HG03558 (cell line): ENCODE measurements around the gene PTDSS2.

Experiments used
- ATAC-seq: cut with Tn5 transposase; IDR thresholded peaks from one replicate; pipeline ENCODE4 v1.9.1; 2021; ENCODE audit warnings: moderate number of reproducible peaks; ENCODE audit not compliant: unreplicated experiment; ENCODE audit errors: extremely low read depth

PTDSS2 gene

GRCh38 chr11:520428-521176 lies 70.5 kb downstream of the PTDSS2 start:
- ATAC-seq = no peak

- no peak for ATAC-seq
Measured at GRCh38 chr11:521177-521688, 71.2 kb downstream of the PTDSS2 start.

GRCh38 chr11:526192-526591 lies 76.1 kb downstream of the PTDSS2 start:
- ATAC-seq = no peak

GRCh38 chr11:528166-528814 lies 78.2 kb downstream of the PTDSS2 start:
- no peak for ATAC-seq

DNA sequence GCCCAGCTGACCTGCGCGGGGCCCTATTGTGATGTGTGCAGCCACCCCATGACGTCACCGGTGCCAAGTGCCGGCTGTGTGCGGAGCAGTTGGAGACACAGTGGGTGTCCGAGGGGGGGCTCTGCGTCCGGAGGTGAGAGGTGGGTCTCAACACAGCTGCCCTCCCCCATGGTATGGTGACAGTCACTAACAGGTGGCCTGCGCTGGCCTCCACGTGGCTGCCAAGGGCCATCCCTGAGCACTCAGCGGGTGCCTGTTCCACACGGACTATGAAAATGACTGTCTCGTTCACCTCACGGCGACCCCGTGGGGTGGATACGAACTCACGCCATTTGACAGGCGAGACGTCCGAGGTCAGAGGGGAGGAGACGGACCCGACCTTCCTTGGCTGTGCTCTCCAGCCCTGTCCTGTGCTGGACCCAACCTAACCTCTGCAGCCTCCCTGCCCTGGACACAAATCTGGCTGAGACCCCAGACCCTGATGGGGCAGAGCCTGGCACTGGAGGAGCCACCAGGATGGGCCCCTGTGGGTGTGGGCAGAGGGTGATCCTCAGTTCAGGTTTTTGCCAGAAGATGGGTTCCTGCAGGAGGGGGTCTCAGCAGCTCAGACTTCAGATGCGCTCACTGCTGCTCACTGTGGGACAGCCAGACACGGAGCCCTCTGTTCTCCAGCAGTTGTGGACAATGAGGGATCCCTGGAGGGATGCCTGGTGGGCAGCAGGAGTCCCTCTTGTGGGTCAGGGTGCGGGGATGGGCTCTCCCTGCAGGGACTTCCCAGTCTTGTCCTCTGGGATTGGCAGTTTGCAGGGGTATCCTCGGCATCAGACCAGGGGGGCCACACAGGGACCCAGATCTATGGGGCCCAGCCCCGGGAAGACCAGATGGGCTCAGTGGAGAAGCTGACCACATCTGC lies 79.0 kb downstream of the PTDSS2 start:
- no peak for ATAC-seq

DNA sequence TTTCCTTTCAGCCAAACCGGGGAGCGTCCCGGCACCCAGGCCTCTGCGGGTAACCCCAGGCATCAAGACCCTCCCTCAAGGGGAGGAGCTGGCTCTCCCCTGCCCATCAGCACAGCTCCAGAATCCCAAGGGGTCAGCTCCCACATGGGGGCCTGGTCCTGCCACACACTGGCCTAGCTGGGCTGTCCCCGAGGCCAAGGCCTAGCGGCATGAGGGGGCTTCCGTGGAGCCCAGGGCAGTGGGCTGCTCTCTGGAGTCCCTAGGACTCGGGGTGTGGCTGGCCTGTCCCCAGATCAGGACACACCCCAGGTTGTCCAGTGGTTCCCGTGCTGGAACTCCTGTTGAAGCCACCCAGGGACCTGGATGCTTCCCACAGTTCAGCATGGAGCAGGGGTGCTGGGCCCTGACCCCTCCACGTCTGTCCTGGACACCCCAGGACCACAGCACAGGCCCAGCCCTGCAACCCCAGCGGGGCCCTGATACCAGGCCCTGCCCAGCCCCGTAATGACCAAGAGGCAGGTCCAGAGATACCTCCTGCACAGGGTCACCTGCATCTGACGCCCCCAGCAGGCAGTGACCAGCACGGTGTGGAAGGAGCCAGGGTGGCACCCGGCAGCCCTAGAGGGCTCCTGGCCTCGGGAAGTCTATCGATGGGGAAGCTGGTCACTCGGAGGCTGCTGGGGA lies 79.8 kb downstream of the PTDSS2 start:
- ATAC-seq = no peak

- ATAC-seq = no peak
Measured at GRCh38 chr11:530960-531831, 81.1 kb downstream of the PTDSS2 start.

DNA sequence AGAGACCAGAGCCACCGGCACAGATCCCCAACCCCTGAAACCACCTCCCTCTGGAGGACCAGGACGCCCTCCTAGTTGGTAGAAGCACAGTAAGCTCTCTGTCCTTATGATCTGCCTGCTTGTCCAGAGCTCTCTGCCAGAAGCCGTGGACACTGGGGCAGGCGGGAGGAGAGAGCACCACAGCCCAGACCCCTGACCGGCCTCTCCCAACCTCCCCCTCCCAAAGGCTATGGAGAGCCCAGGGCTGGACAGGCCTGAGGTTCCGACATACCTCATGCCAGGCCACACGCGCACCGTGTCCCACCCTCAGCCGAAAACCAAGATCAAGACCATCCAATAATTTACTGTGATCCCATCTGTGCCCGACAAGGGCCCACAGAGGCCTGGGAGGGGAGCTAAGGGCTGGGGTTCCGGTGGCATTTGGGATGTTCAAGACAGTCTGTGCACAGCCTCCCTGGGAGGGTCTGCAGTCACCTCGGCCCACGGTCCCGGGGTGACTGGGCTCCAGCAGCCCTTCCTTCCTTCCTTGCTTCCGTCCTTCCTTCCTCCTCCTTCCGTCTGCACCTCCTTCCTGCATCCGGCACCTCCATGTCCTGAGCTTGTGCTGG lies 81.9 kb downstream of the PTDSS2 start:
- no peak for ATAC-seq

DNA sequence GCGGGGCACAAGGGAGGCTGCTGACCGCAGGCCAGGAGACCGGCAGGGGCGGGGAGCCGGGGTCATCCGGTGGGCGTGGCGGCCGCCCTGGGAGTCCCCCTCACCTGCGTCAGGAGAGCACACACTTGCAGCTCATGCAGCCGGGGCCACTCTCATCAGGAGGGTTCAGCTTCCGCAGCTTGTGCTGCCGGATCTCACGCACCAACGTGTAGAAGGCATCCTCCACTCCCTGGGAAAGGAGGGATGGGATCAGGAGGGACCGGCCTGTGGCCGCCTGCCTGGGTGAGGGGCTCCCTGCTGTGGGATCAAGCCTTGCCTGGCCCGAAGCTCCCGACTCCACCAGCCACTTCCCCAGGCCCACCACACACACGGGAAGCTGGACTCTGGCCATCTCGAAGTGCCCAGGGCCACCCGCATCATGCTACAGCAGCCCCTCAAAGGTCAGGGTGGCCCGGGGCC lies 82.5 kb downstream of the PTDSS2 start:
- ATAC-seq = no peak

DNA sequence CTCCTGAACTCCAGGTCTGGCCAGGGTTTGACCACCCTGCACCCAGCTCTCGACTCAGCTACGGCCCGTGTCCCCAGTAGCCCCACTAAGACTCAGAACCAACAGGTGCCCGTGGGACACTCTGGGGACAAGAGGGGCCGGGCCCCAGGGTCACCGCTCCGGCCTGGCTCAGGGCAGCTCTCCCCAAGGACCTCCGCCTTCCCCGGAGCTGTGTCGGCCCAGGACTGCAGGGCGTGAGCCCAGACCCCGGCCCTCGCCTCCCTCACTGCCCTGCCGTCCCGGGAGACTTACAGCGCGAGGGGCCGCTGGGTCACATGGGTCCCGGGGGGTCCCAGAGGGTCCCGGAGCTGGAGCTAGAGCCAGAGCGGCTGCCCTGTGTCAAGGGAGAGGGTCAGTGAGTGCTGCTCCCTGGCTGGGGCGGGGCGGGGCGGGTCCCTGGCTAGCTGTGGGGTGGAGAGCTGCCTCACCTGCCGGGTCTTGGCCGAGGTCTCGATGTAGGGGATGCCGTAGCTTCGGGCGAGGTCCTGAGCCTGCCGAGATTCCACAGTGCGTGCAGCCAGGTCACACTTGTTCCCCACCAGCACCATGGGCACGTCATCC lies 83.0 kb downstream of the PTDSS2 start:
- ATAC-seq = no peak

DNA sequence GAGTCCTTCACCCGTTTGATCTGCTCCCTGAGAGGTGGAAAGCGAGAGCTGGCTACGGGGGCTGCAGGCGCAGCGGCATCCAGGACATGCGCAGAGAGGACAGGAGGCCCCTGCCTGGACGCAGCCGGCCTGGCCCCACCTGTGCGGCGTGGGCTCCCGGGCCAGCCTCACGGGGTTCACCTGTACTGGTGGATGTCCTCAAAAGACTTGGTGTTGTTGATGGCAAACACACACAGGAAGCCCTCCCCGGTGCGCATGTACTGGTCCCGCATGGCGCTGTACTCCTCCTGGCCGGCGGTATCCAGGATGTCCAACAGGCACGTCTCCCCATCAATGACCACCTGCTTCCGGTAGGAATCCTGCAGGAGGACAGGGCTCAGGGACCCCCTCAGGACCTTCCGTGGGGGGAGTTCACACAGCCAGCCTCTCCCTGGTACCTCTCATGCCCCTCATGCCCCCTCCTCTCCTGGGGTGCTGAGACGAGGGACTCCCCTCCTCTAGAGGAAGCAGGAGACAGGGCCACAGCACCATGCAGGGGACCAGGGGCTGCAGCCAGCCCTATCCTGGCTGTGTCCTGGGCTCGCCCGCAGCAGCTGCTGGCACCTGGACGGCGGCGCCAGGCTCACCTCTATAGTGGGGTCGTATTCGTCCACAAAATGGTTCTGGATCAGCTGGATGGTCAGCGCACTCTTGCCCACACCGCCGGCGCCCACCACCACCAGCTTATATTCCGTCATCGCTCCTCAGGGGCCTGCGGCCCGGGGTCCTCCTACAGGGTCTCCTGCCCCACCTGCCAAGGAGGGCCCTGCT lies 83.7 kb downstream of the PTDSS2 start:
- ATAC-seq = no peak

DNA sequence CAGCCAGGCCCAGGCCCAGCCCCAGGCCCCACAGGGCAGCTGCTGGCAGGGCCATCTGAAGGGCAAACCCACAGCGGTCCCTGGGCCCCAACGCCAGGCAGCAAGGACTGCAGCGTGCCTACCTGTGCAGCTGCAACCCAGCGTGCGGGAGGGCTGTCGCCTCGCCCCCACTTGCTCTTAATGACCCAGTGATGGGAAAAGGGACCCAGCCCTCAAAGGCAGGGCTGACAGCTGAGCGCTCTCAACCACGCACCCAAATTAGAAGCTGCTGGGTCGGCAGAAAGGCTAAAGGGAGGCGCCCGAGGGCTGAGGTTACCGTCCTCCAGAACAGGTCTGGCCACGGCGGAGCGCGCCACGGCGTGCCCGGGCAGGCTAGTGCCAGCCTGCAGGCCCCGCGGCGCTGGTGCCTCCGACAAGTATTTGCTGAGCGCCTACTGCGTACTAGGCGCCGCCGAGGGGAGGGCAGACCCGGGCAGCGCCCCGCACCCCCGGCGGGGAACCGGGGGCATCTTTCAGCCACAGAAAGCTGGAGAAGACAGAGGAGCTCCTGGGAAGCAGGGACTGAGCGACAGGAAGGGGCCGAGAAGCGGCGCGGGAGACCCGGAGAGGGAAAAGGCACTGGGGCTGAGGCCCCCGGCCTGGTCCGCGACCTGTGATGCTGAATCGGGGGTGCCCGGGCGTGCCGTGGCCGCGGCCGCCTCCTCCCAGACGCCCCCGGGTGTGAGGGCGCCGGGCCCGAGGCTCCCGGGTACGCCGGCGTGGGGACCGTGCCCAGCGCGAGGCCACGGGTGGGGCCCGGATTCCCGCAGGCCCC lies 84.5 kb downstream of the PTDSS2 start:
- no peak for ATAC-seq

DNA sequence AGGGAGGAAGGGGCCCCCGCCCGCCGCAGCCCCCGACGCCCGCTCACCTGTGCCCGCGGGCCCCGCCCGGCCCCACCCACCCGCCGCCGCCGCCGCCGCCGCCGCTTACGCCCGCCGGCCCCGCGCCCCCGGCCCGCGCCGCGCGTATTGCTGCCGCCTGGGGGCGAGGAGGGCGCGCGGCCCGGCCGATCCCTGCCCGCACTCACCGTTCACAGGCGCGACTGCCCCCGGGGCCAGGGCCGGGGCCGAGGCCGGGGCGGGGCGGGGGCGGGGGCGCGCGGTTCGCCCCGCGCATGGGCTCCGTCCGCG lies 85.1 kb downstream of the PTDSS2 start:
- no peak for ATAC-seq

- ATAC-seq = peak; percentile 55
Measured at GRCh38 chr11:535519-536454, 85.7 kb downstream of the PTDSS2 start, which contains the start of gene HRAS. Gene HRAS (minus strand): TSS chr11:535576.

DNA sequence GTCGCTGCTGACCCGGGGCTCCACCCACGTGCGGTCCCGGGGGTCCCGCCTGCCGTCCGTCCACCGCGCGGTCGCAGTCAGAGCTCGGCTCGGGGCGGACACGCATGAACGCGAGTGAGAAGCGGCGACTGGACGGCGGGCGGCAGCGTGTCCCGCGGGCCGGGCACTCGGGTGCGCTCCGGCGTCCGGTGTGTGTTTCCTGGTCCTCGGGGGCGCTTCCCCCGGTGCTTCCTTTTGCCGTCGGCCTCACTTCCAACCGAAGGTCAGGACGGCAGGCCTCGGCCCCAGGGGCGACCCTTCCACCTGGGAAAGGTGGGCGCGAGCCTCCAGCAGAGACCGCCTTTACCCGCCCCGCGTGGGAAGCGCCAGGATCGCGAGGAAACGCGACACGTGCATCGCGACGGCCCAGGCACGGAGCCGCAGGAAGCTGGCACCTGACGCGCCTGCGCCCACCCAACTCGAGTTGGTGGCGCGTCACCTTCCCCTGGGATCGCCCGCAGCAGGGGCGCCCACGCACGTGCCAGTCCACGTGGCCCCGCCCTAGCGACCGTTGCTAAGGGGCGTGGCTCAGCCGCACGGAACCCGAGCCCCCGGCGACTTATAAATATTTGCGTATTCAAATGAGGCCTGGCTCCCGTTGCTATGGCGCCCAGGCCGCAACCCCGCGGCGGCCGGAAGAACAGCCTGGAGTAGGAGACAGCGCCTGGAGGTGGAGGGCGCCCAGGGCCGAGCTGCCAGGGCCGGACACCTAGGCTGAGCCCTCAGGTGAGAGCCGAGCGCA lies 87.0 kb downstream of the PTDSS2 start, which contains the start of gene LRRC56:
Gene LRRC56 (plus strand): TSS at position 687 of the 781 bp plus-strand sequence. CDS start 3,158 bp downstream, outside the sequence.
- ATAC-seq = no peak
